H1 (cell line): ENCODE results near the gene ASCL2. TPM values are rescaled to one million over a fixed set of nuclear protein-coding genes. Genes with fewer than 3 reads are reported as not detected.

Experiments
- CTCF ChIA-PET: fragments of 300-600 bp; sonication (Branson Sonifier 250); formaldehyde crosslinking; loops from one replicate; lab custom pipeline; 2021; ENCODE audit not compliant: partially characterized antibody; lab: Charles Lee
- POLR2A ChIA-PET: fragments of 300-600 bp; sonication (Branson Sonifier 250); formaldehyde crosslinking; loops from one replicate; lab custom pipeline; 2021; ENCODE audit warnings: inconsistent platforms; ENCODE audit not compliant: partially characterized antibody; lab: Charles Lee
- DNase-seq, 2 experiments: peaks; one replicate each; pipeline versions ENCODE4 v3.0.0 to v3.0.0-alpha.2; 2010 to 2022; ENCODE audit warnings: low spot score in 2 of 2, low read depth in 1 of 2, mixed read lengths in 1 of 2
- FAIRE-seq: peaks from 2 replicates; lab custom pipeline; 2011; peaks lifted over from hg19 to GRCh38; lab: Jason Lieb, UNC
- H2AFZ ChIP-seq: 2 replicates; pipeline ENCODE4 v1.8.1; 2012; ENCODE audit warnings: low read length, inconsistent platforms
- H2AK5ac ChIP-seq: 2 replicates; pipeline ENCODE4 v1.6.1; 2013; ENCODE audit warnings: low read depth, low read length
- H2BK120ac ChIP-seq: replicated peaks from 2 replicates; pipeline ENCODE3; 2013; ENCODE audit warnings: low read depth, low read length, inconsistent platforms
- H2BK12ac ChIP-seq: 2 replicates; pipeline ENCODE4 v1.6.1; 2013; ENCODE audit warnings: low read depth, low read length
- H2BK15ac ChIP-seq: 2 replicates; pipeline ENCODE4 v1.6.1; 2013; ENCODE audit warnings: low read length
- H2BK20ac ChIP-seq: 2 replicates; pipeline ENCODE4 v1.6.1; 2013; ENCODE audit warnings: low read length
- H2BK5ac ChIP-seq: 2 replicates; pipeline ENCODE4 v1.6.1; 2013; ENCODE audit warnings: low read depth, low read length
- H3K14ac ChIP-seq: 2 replicates; pipeline ENCODE4 v1.6.1; 2013; ENCODE audit warnings: inconsistent platforms; ENCODE audit not compliant: insufficient read length
- H3K18ac ChIP-seq: 2 replicates; pipeline ENCODE4 v1.6.1; 2013; ENCODE audit warnings: low read length; ENCODE audit errors: extremely low read depth
- H3K23ac ChIP-seq: 2 replicates; pipeline ENCODE4 v1.6.1; 2013; ENCODE audit warnings: inconsistent platforms; ENCODE audit not compliant: insufficient read length
- H3K23me2 ChIP-seq: 2 replicates; pipeline ENCODE4 v1.6.1; 2013; ENCODE audit warnings: low read depth, low read length
- H3K27ac ChIP-seq: 2 replicates; pipeline ENCODE4 v1.6.1; 2011; ENCODE audit warnings: low read depth, low read length, inconsistent platforms
- H3K27me3 ChIP-seq, 4 experiments: replicated peaks in 1 of 4; 1 replicate in 1 of 4; 2 replicates in 3 of 4; pipeline versions ENCODE4 v1.6.1 to v1.8.1; 2011 to 2013; ENCODE audit warnings: low read length in 3 of 4, mild to moderate bottlenecking in 3 of 4, inconsistent platforms in 2 of 4, mixed read lengths in 2 of 4, moderate library complexity in 1 of 4; ENCODE audit not compliant: control insufficient read depth in 3 of 4, insufficient read depth in 3 of 4; ENCODE audit errors: extremely low read depth in 1 of 4
- H3K36me3 ChIP-seq, 4 experiments: 2 replicates each; pipeline versions ENCODE4 v1.6.1 to v1.8.1; 2011 to 2013; ENCODE audit warnings: mild to moderate bottlenecking in 4 of 4, low read length in 3 of 4, moderate library complexity in 2 of 4, control low read depth in 1 of 4, inconsistent platforms in 1 of 4; ENCODE audit not compliant: insufficient read depth in 4 of 4, control insufficient read depth in 2 of 4
- H3K4ac ChIP-seq: replicated peaks from 2 replicates; pipeline ENCODE3; 2013; ENCODE audit warnings: low read length, low read depth, mixed read lengths, inconsistent platforms; ENCODE audit not compliant: insufficient read length
- H3K4me1 ChIP-seq, 4 experiments: replicated peaks in 1 of 4; 1 replicate in 1 of 4; 2 replicates in 3 of 4; pipeline versions ENCODE4 v1.6.1 to v1.8.1; 2011 to 2013; ENCODE audit warnings: low read length in 3 of 4, inconsistent platforms in 2 of 4, mixed read lengths in 1 of 4; ENCODE audit not compliant: insufficient read depth in 4 of 4, control insufficient read depth in 3 of 4
- H3K4me2 ChIP-seq, 2 experiments: 2 replicates each; pipeline versions ENCODE4 v1.6.1 to v1.8.1; 2011 to 2013; ENCODE audit warnings: low read depth in 2 of 2, low read length in 2 of 2, control low read depth in 1 of 2, inconsistent platforms in 1 of 2, mild to moderate bottlenecking in 1 of 2; ENCODE audit not compliant: insufficient read depth in 1 of 2
- H3K4me3 ChIP-seq, 4 experiments: fragments of 200-600, 300-600 bp in 1 of 4; sonication (generic), shearing (Covaris generic), sonication (Bioruptor Twin) in 1 of 4; 2 replicates each; pipeline versions ENCODE4 v1.5.1 to v1.8.1; 2011 to 2016; ENCODE audit warnings: low read length in 4 of 4, low read depth in 3 of 4, control low read depth in 2 of 4, inconsistent platforms in 2 of 4, mild to moderate bottlenecking in 2 of 4, mixed read lengths in 1 of 4, moderate library complexity in 1 of 4; ENCODE audit not compliant: insufficient read depth in 2 of 4; ENCODE audit errors: extremely low read depth in 1 of 4
- H3K56ac ChIP-seq: replicated peaks from 2 replicates; pipeline ENCODE3; 2013; ENCODE audit warnings: low read depth, mild to moderate bottlenecking, mixed read lengths, low read length, inconsistent platforms; ENCODE audit not compliant: insufficient read length
- H3K79me1 ChIP-seq: 2 replicates; pipeline ENCODE4 v1.6.1; 2013; ENCODE audit warnings: low read depth, low read length, control low read depth
- H3K79me2 ChIP-seq, 2 experiments: 2 replicates each; pipeline versions ENCODE4 v1.6.1 to v1.8.1; 2012 to 2013; ENCODE audit warnings: low read length in 2 of 2, mild to moderate bottlenecking in 2 of 2, inconsistent platforms in 1 of 2; ENCODE audit not compliant: insufficient read depth in 2 of 2, control insufficient read depth in 1 of 2
- H3K9ac ChIP-seq, 4 experiments: replicated peaks in 1 of 4; 1 replicate in 1 of 4; 2 replicates in 3 of 4; pipeline versions ENCODE4 v1.6.1 to v1.8.1; 2011 to 2013; ENCODE audit warnings: low read depth in 3 of 4, low read length in 3 of 4, control low read depth in 2 of 4, mild to moderate bottlenecking in 2 of 4, moderate library complexity in 2 of 4, inconsistent platforms in 1 of 4; ENCODE audit errors: extremely low read depth in 1 of 4
- H3K9me3 ChIP-seq, 2 experiments: 2 replicates each; pipeline versions ENCODE4 v1.6.1 to v1.8.1; 2012 to 2013; ENCODE audit warnings: mild to moderate bottlenecking in 2 of 2, moderate library complexity in 2 of 2, control low read depth in 1 of 2, inconsistent platforms in 1 of 2, low read depth in 1 of 2, low read length in 1 of 2, mixed read lengths in 1 of 2; ENCODE audit not compliant: insufficient read depth in 2 of 2
- H4K20me1 ChIP-seq, 2 experiments: replicated peaks in 1 of 2; 2 replicates each; pipeline versions ENCODE3 to v1.8.1; 2011 to 2013; ENCODE audit warnings: inconsistent platforms in 2 of 2, low read length in 2 of 2, mild to moderate bottlenecking in 1 of 2; ENCODE audit not compliant: insufficient read depth in 2 of 2, control insufficient read depth in 1 of 2
- H4K5ac ChIP-seq: 2 replicates; pipeline ENCODE4 v1.6.1; 2013; ENCODE audit warnings: low read length, low read depth, mixed read lengths, inconsistent platforms; ENCODE audit not compliant: insufficient read length
- H4K8ac ChIP-seq: 2 replicates; pipeline ENCODE4 v1.8.0; 2013; ENCODE audit warnings: mild to moderate bottlenecking, moderate library complexity, low read length, inconsistent platforms; ENCODE audit not compliant: insufficient read depth; ENCODE audit errors: extremely low read depth
- H4K91ac ChIP-seq: replicated peaks from 2 replicates; pipeline ENCODE3; 2013; ENCODE audit warnings: low read length, mixed read lengths, inconsistent platforms; ENCODE audit not compliant: insufficient read length
- RAD21 ChIP-seq, 2 experiments: IDR thresholded peaks in 1 of 2; conservative IDR thresholded peaks in 1 of 2; 2 replicates each; pipeline ENCODE4 v1.6.1; 2011; ENCODE audit warnings: low read depth in 2 of 2, low read length in 2 of 2, improper control_type of control experiment in 1 of 2, inconsistent platforms in 1 of 2, mild to moderate bottlenecking in 1 of 2, moderate library complexity in 1 of 2
- SUZ12 ChIP-seq: fragments of 200-600 bp; sonication (generic); IDR thresholded peaks from 2 replicates; pipeline ENCODE4 v1.6.1; 2012; ENCODE audit warnings: mild to moderate bottlenecking, inconsistent platforms, low read length, moderate library complexity, mixed read lengths
- TEAD4 ChIP-seq: IDR thresholded peaks from 2 replicates; pipeline ENCODE4 v1.6.1; 2012; ENCODE audit warnings: low read depth, low read length, inconsistent platforms, mixed read lengths
- WGBS, 2 experiments: shearing (Covaris generic) in 1 of 2; methylation state at CpG; one replicate each; pipeline versions ENCODE4 v1.1.6 to v1.1.7; 2013 to 2015; ENCODE audit warnings: low lambda C conversion rate in 2 of 2, mixed read lengths in 2 of 2, inconsistent platforms in 1 of 2, low coverage in 1 of 2, missing lambda C conversion rate in 1 of 2; ENCODE audit not compliant: insufficient replicate concordance in 2 of 2, insufficient coverage in 1 of 2, insufficient read length in 1 of 2; ENCODE audit errors: extremely low coverage in 1 of 2, missing lambda C conversion rate in 1 of 2; 5-methylcytosine and 5-hydroxymethylcytosine counted together
- polyA plus RNA-seq, 7 experiments: library from polyadenylated mRNA; depleted of rRNA in 3 of 7; stranded (reverse) in 5 of 7; unstranded in 2 of 7; fragments of >200 nt in 5 of 7; fragments of 200-250 nt in 2 of 7; gene quantifications; 1 replicate in 5 of 7; 2 replicates in 1 of 7; 4 replicates in 1 of 7; pipeline versions ENCODE4 v1.2.1 to v1.2.3, GENCODE V29; 2011 to 2013; ENCODE audit warnings: missing spikeins in 2 of 7, mixed read lengths in 2 of 7
- total RNA-seq: library from RNA; stranded (reverse); fragmentation: NEBNext Ultra II Directional; extraction: Animal tissue kit (Norgen Biotek cat#: 25700); gene quantifications from 2 replicates; pipeline ENCODE4 v1.2.1, GENCODE V29; 2021
- TF ChIP-seq, protein P1 (sequence below), 3 experiments: IDR thresholded peaks; 1 replicate in 2 of 3; 2 replicates in 1 of 3; pipeline versions ENCODE4 v1.5.1 to v1.6.1; 2011; ENCODE audit warnings: low read length in 3 of 3, mild to moderate bottlenecking in 3 of 3, inconsistent platforms in 2 of 3, low read depth in 1 of 3, moderate library complexity in 1 of 3; ENCODE audit not compliant: insufficient read depth in 1 of 3; ENCODE audit errors: control extremely low read depth in 1 of 3

The ASCL2 gene
- total and polyA plus RNA-seq, 2 of the 8 experiments (the other 6 are each of a cell fraction or from before 2014, with no cell fraction given): 0.51 to 0.56 TPM

DNA sequence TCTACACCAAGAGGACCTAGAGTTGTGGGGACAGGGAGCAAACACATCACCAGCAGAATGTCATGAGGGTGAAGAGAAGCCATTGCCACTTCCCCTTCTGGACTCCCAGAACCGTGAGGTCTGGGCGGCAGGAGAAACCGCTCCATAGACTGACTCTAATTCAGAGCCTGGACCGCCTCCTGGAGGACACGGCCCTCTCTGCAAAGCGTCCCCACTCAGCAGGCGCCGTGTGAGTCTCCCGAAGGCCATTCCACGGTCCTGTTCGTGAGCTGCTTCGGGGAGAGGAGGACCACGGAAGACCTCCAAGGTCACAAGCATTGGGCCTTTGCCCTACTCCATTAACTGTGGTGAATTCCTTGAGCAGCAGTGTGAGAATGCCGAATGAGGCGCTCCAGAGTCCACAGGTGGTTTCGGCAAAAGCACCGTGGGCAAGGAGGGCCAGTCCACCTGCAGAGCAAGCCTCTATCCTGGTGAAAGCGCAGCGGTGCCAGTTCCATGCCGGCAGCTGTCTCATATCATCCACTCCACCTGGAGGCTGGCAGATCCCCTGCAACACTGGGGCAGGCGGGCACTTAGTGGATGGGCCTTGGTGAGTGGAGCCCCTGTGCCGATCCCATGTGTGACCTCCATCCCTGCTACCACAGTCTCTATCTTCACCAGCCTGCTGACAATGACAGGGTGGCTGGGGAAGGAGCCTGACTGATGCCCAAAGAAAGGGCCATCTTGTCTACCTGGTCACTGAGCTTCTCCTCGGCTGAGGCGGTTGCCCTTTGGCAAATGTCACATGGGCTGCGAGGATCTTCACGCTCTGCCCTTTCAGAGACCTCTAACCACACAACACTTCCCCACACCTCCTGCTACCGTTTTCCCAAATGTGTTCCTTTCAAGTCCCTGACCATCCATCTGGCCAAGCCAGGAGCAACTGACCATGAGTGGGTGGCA lies 23.9 kb upstream of the ASCL2 start:
- H3K27me3 ChIP-seq: peaks cover 0 to 6% (median 2%) of the 10 kb centered on the region in 4 experiments; a peak in 4 of 7 replicates
- H2BK12ac ChIP-seq: no peak overlapping the region
- peak in 1 of 2 experiments; percentile 45 for DNase-seq

More for the DNA sequence above, 23.9 kb upstream of the ASCL2 start:
- Histone ChIP-seq H2BK20ac (no peak overlapping the region), H3K4me1 (peaks cover 0 to 5% (median 3%) of the 10 kb centered on the region in 4 experiments; a peak in 2 of 7 replicates), H4K20me1 (no peaks in the 10 kb centered on the region), H2AFZ (no peak overlapping the region), H2BK5ac (no peak overlapping the region), H3K79me2 (no peaks in the 10 kb centered on the region), H3K4me3 (no peak overlapping the region), H3K9ac (no peak overlapping the region), H3K79me1 (no peaks in the 10 kb centered on the region), H3K27ac (no peak overlapping the region), H4K8ac (no peak overlapping the region; the same call in 1 of the 2 replicates), H3K36me3 (no peaks in the 10 kb centered on the region), H3K4me2 (no peak overlapping the region), H2BK15ac (no peak overlapping the region), H3K18ac (no peak overlapping the region), H3K23me2 (no peaks in the 10 kb centered on the region), H3K14ac (no peak overlapping the region), H2AK5ac (no peak overlapping the region), H3K9me3 (no peaks in the 10 kb centered on the region), H2BK120ac (no peak overlapping the region), H4K5ac (no peak overlapping the region), H3K4ac (no peak overlapping the region), H4K91ac (no peak overlapping the region), H3K23ac (no peak overlapping the region), H3K56ac (no peak overlapping the region)
- no peak for FAIRE-seq
- CTCF ChIA-PET: interaction anchor here (0.6 to 14.9 kb wide), 11 partner anchors 11 to 853 kb away, joined by 3 to 248 read pairs (median 7); no protein-coding TSS in a partner anchor
- TF ChIP-seq SUZ12 (no peak), RAD21 (IDR thresholded peaks at IDR 0.05 in 1 of 2, conservative IDR thresholded peaks at IDR 0.05 in 1 of 2; ENCODE audit: low read depth in 2 of 2, low read length in 2 of 2) (peak; percentile 63 to 66), TEAD4 (no peak)
- TF ChIP-seq, protein P1, sequence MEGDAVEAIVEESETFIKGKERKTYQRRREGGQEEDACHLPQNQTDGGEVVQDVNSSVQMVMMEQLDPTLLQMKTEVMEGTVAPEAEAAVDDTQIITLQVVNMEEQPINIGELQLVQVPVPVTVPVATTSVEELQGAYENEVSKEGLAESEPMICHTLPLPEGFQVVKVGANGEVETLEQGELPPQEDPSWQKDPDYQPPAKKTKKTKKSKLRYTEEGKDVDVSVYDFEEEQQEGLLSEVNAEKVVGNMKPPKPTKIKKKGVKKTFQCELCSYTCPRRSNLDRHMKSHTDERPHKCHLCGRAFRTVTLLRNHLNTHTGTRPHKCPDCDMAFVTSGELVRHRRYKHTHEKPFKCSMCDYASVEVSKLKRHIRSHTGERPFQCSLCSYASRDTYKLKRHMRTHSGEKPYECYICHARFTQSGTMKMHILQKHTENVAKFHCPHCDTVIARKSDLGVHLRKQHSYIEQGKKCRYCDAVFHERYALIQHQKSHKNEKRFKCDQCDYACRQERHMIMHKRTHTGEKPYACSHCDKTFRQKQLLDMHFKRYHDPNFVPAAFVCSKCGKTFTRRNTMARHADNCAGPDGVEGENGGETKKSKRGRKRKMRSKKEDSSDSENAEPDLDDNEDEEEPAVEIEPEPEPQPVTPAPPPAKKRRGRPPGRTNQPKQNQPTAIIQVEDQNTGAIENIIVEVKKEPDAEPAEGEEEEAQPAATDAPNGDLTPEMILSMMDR (IDR thresholded peaks at IDR 0.05; ENCODE audit: control extremely low read depth in 1 of 3, insufficient read depth in 1 of 3, low read depth in 1 of 3, low read length in 3 of 3): peak; percentile 44 to 54 (median 49)
- POLR2A ChIA-PET: interaction anchor here (1.0 kb wide), 1 partner anchor 109 kb away, joined by 3 read pairs; no protein-coding TSS in a partner anchor
- 80% methylated on average over 27 of the region's 27 CpGs; no CpG with 5 or more reads in 1 of the 2 experiments for WGBS, 2 experiments
